ENCODE data around the gene CPS1. TPM values are rescaled to one million over a fixed set of nuclear protein-coding genes. Genes with fewer than 3 reads are reported as not detected.

CPS1 gene
- total and polyA plus RNA-seq, 7 donors = 0.11 to 2.3 (median 0.55) TPM

DNA sequence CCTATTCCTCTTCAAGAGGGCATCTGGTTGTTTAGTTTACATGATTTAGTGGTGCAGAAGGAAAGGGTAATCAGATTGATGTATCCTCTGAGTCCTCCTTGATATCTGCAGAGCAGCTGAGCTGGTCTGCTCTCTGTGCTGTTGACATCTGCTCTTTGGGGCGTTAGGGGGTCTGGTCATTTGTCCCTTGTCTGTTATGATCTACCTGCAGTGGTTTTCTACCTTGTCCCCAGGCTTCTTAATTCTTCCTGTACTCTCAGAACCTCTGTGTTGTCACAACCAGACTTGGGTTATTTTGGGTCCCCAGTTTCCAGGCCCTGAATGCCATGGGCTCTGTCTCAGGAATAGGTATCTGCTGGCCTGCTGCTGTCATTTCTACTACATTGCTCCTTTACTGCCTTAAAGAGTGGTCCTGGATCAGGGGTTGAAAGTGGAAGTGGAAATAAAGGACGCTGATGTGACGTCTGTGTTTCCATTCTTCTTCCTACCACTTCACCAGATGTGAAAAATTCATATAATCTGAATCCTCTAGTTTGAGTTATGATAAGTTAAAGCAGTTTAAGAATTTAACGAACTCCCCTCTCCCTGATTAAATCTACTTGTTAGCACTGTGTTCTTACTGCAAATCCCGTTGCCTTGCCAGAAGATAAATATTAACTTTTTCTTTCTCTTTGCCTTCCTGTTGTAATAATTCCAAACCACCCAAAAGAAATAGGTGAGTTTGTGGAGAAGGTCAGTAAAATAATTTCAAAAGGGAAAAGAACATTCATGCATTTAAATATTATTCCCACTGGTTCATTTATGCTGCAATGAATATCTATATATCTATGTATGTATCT lies 16.6 kb upstream of the CPS1 start:
- Histone ChIP-seq H3K9me3 (no peaks in the 10 kb centered on the region), H3K27ac (no peak overlapping the region), H3K4me1 (no peaks in the 10 kb centered on the region), H3K4me3 (no peak overlapping the region), H3K36me3 (ENCODE audit: insufficient read depth in 1 of 2, low read depth in 1 of 2) (no peaks in the 10 kb centered on the region), H3K27me3 (ENCODE audit: insufficient read depth in 3 of 3, low read length in 2 of 3) (no peaks in the 10 kb centered on the region)
- intact Hi-C loops (cut with DNase I) = no loop called here
- ATAC-seq (no peak), DNase-seq (no peak)
- TF ChIP-seq, protein P1, sequence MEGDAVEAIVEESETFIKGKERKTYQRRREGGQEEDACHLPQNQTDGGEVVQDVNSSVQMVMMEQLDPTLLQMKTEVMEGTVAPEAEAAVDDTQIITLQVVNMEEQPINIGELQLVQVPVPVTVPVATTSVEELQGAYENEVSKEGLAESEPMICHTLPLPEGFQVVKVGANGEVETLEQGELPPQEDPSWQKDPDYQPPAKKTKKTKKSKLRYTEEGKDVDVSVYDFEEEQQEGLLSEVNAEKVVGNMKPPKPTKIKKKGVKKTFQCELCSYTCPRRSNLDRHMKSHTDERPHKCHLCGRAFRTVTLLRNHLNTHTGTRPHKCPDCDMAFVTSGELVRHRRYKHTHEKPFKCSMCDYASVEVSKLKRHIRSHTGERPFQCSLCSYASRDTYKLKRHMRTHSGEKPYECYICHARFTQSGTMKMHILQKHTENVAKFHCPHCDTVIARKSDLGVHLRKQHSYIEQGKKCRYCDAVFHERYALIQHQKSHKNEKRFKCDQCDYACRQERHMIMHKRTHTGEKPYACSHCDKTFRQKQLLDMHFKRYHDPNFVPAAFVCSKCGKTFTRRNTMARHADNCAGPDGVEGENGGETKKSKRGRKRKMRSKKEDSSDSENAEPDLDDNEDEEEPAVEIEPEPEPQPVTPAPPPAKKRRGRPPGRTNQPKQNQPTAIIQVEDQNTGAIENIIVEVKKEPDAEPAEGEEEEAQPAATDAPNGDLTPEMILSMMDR (IDR thresholded peaks at IDR 0.05) = no peak
- WGBS, 3 donors = 66 to 78% (median 73%) methylated on average over 5 of the region's 5 CpGs

DNA sequence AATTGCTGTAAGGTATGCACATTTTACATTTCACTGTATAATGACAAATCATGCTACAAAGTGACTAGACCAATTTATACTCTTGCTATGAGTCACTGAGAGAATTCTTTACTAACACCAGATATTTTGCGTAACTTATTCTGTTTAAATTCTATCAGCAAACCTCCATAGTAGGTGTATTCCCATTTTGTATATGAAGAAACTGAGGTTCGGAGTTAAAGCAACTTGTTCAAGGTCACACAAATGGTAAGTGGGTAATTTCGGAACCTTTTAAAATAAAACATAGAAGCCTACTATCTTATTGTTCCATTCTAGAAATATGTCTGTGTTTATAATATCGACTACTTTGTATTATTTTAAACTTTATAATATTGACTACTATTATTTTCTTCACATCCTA lies 15.9 kb upstream of the CPS1 start:
- DNase-seq (no peak), ATAC-seq (no peak)
- Histone ChIP-seq H3K36me3 (ENCODE audit: insufficient read depth in 1 of 2, low read depth in 1 of 2) (no peaks in the 10 kb centered on the region), H3K4me3 (no peak overlapping the region), H3K27ac (no peak overlapping the region), H3K27me3 (ENCODE audit: insufficient read depth in 3 of 3, low read length in 2 of 3) (no peaks in the 10 kb centered on the region), H3K9me3 (no peaks in the 10 kb centered on the region), H3K4me1 (no peaks in the 10 kb centered on the region)
- intact Hi-C loops (cut with DNase I) = no loop called here
- TF ChIP-seq, protein P1 (IDR thresholded peaks at IDR 0.05) = no peak
- 95 to 96% (median 95%) methylated on average over 4 of the region's 4 CpGs for WGBS, 3 donors

DNA sequence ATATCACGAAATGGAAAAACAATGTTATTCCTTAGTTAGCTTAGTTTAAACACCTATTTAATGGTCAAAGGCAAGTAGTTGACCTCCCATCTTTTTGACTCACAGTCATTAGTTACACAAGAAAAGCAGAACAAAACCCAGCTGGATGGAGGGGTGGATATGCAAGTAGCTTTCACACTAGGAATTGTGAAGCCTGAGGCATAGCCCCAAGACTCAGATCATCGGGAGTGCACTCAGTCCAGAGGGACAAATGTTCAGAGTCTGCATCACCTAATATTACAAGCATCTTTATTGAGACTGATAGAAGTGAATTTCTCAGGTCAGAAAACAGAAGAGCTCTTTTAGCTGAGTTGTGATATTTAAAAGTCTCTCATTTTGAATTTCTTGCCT lies 15.5 kb upstream of the CPS1 start:
- DNase-seq (no peak), ATAC-seq (no peak)
- Histone ChIP-seq H3K4me3 (no peak overlapping the region), H3K27ac (no peak overlapping the region), H3K9me3 (no peaks in the 10 kb centered on the region), H3K4me1 (no peaks in the 10 kb centered on the region), H3K27me3 (ENCODE audit: insufficient read depth in 3 of 3, low read length in 2 of 3) (no peaks in the 10 kb centered on the region), H3K36me3 (ENCODE audit: insufficient read depth in 1 of 2, low read depth in 1 of 2) (no peaks in the 10 kb centered on the region)
- intact Hi-C loops (cut with DNase I) = no loop called here
- TF ChIP-seq, protein P1 (IDR thresholded peaks at IDR 0.05) = no peak
- WGBS, 3 donors = 47 to 53% (median 50%) methylated on average over 2 of the region's 2 CpGs

DNA sequence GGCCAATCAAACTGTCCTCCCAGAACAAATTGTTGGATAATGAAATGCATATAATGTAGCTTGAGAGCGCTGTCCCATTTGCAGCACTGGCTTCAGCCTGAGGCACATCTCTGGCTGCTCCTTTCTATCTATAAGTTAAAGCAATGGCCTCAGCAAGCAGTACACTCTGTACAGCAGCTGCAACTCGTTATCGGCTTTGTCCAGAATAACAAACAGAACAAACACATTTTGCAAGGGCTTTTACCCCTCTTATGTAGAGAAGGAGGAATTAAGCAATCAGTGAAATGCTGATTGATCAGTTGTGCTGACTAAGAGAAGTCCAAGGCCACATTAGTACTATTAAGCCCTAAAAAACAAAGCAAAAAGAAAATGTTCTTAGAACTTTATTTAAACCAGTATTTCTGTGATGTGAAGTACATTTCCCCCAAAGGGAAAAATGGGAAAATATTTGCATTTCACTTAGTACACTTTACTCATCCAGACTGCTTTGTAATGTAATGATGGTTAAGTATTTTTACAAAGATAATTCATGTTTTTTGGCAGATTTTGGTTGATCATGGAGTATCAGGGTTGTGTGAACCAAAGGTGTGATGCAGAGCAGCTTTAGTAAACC lies 15.0 kb upstream of the CPS1 start:
- Histone ChIP-seq H3K4me3 (no peak overlapping the region), H3K4me1 (no peaks in the 10 kb centered on the region), H3K9me3 (no peaks in the 10 kb centered on the region), H3K36me3 (ENCODE audit: insufficient read depth in 1 of 2, low read depth in 1 of 2) (no peaks in the 10 kb centered on the region), H3K27me3 (ENCODE audit: insufficient read depth in 3 of 3, low read length in 2 of 3) (no peaks in the 10 kb centered on the region), H3K27ac (no peak overlapping the region)
- TF ChIP-seq, protein P1 (IDR thresholded peaks at IDR 0.05) = no peak
- WGBS, 3 donors = 43 to 55% (median 49%) methylated on average over 3 of the region's 3 CpGs
- DNase-seq (no peak), ATAC-seq (no peak)
- intact Hi-C loops (cut with DNase I) = no loop called here
